ENCODE data around the gene ANKRD40. TPM values are rescaled to one million over a fixed set of nuclear protein-coding genes. Genes with fewer than 3 reads are reported as not detected.
A peak's percentile ranks its signal among the peaks of the same experiment; 100 is the strongest.
"Not testable (repeated sequence)": the region's sequence is repeated elsewhere in the genome, so short reads cannot be mapped to it uniquely, and the experiment has no call there.

Gene ANKRD40
- total RNA-seq, 1 donor from 2014 or later: 62.0 TPM

DNA sequence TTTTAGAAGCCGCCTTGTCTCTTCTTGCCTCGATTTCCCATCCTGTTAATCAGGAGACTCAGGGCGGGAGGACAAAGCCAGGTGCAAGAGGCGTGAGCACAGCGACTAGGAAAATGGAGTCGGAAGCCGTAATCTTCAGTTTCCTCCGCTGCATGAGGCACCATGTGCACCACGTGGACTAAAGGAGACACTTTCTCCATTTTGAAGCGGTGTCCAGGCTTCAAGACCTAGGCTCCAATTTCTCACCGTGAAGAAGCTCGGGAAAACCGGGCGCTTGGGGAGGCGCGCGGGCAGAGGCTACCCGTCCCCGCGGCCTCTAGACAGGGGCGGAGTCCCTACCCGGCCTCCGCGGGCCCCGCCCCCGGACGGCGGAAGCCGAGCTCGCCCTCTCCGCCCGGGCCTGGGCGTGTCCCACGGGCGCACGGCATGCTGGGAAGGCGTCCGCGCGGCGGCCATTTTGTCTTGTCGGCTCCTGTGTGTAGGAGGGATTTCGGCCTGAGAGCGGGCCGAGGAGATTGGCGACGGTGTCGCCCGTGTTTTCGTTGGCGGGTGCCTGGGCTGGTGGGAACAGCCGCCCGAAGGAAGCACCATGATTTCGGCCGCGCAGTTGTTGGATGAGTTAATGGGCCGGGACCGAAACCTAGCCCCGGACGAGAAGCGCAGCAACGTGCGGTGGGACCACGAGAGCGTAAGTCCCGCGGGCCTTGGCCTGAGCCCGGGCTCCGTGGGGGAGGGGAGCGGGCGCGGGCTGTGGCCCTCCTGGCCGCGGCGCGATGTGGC is 11.6 kb upstream of the ANKRD40 start, which contains the start of gene LUC7L3:
LUC7L3 (plus strand) TSS at position 460 of the 780 bp plus-strand sequence; CDS start at position 590, 130 bp downstream.
- no peak for TF ChIP-seq CTCF (conservative IDR thresholded peaks at IDR 0.05)
- peak within 1 kb of the TSS; percentile 100 for H3K27ac Mint-ChIP-seq (ENCODE audit: unreplicated experiment)

DNA sequence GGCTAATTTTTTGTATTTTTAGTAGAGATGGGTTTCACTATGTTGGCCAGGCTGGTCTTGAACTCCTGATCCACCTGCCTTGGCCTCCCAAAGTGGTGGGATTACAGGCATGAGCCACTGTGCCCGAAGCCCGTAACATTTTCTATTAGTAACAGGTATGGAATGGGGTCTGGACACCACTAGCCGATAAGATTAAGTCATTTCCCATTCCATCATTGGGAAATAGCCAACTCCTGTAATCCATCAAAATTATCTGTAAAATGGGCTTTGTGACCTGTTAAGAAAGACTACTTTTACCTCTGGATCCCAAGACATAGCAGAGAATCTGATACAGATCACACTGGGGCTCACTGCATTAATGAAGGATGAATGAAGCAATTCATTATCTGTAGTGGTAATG is 7.8 kb upstream of the ANKRD40 start:
- Mint-ChIP-seq H3K36me3 (ENCODE audit: low read depth) (no peaks in the 10 kb centered on the region), H3K27me3 (ENCODE audit: low read depth) (no peaks in the 10 kb centered on the region), H3K4me3 (peak overlapping the region; percentile 29), H3K27ac (ENCODE audit: unreplicated experiment) (no peak overlapping the region), H3K4me1 (peaks cover 10% of the 10 kb centered on the region), H3K9me3 (no peaks in the 10 kb centered on the region)
- no peak for DNase-seq (ENCODE audit: low read depth, low spot score)
- no peak for TF ChIP-seq CTCF (conservative IDR thresholded peaks at IDR 0.05)

More for the DNA sequence above, 11.6 kb upstream of the ANKRD40 start, which contains the start of gene LUC7L3:
- Mint-ChIP-seq H3K36me3 (ENCODE audit: low read depth) (no peaks in the 10 kb centered on the region), H3K27me3 (ENCODE audit: low read depth) (no peaks in the 10 kb centered on the region), H3K9me3 (no peaks in the 10 kb centered on the region), H3K4me3 (peak within 1 kb of the TSS; percentile 96), H3K4me1 (peaks cover 27% of the 10 kb centered on the region)
- DNase-seq (ENCODE audit: low read depth, low spot score): peak; percentile 92

- Mint-ChIP-seq H3K4me1 (peaks cover 25% of the 10 kb centered on the region), H3K36me3 (ENCODE audit: low read depth) (no peaks in the 10 kb centered on the region), H3K9me3 (no peaks in the 10 kb centered on the region), H3K27ac (ENCODE audit: unreplicated experiment) (no peak overlapping the region), H3K27me3 (ENCODE audit: low read depth) (no peaks in the 10 kb centered on the region), H3K4me3 (no peak overlapping the region)
- TF ChIP-seq CTCF (conservative IDR thresholded peaks at IDR 0.05): no peak
- DNase-seq (ENCODE audit: low read depth, low spot score): no peak
These were observed 4.9 kb upstream of the ANKRD40 start for GRCh38 chr17:50712641-50713040.

DNA sequence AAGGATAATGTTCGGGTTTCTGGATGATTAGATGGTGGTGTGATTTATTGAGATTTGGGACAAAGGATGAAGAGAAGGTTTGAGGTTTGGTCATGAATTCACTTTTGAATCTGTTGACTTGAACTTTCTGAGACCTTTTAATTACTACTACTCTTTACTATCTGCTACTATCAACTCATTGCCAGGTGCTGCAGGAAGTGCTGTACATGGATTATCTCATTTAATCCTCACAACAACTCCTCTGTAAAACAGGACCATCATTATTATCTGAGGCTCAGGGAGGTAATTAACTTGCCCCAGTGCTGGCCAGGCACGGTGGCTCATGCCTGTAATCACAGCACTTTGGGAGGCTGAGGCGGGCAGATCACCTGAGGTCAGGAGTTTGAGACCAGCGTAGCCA is 2.9 kb upstream of the ANKRD40 start:
- H3K4me3 Mint-ChIP-seq: peak overlapping the region; percentile 41
- no peaks in the 10 kb centered on the region for H3K36me3 Mint-ChIP-seq (ENCODE audit: low read depth)
- peaks cover 33% of the 10 kb centered on the region for H3K4me1 Mint-ChIP-seq
- TF ChIP-seq CTCF (conservative IDR thresholded peaks at IDR 0.05): no peak
- no peaks in the 10 kb centered on the region for H3K27me3 Mint-ChIP-seq (ENCODE audit: low read depth)
- H3K9me3 Mint-ChIP-seq: no peaks in the 10 kb centered on the region
- H3K27ac Mint-ChIP-seq (ENCODE audit: unreplicated experiment): no peak overlapping the region
- no peak for DNase-seq (ENCODE audit: low read depth, low spot score)

GRCh38 chr17:50710025-50710424 is 2.3 kb upstream of the ANKRD40 start:
- H3K27me3 Mint-ChIP-seq (ENCODE audit: low read depth): no peaks in the 10 kb centered on the region
- H3K4me3 Mint-ChIP-seq: peak overlapping the region; percentile 41
- no peak overlapping the region for H3K27ac Mint-ChIP-seq (ENCODE audit: unreplicated experiment)
- H3K9me3 Mint-ChIP-seq: no peaks in the 10 kb centered on the region
- H3K4me1 Mint-ChIP-seq: peaks cover 36% of the 10 kb centered on the region
- H3K36me3 Mint-ChIP-seq (ENCODE audit: low read depth): peaks cover 2% of the 10 kb centered on the region
- DNase-seq (ENCODE audit: low read depth, low spot score): no peak
- no peak for TF ChIP-seq CTCF (conservative IDR thresholded peaks at IDR 0.05)

GRCh38 chr17:50709053-50709452 is 1.3 kb upstream of the ANKRD40 start:
- not testable (repeated sequence) for H3K27me3 Mint-ChIP-seq (ENCODE audit: low read depth); DNase-seq (ENCODE audit: low read depth, low spot score); H3K36me3 Mint-ChIP-seq (ENCODE audit: low read depth); H3K9me3 Mint-ChIP-seq
- Mint-ChIP-seq H3K4me3 (peak overlapping the region; percentile 97), H3K4me1 (peaks cover 38% of the 10 kb centered on the region), H3K27ac (ENCODE audit: unreplicated experiment) (peak overlapping the region; percentile 91)

Data from neural crest cell (in vitro differentiated cells).